GM04504 (cell line): ENCODE data around the gene NBL1.

ENCODE experiments used
- DNase-seq: peaks from one replicate; pipeline ENCODE4 v3.0.0-alpha.2; 2012; ENCODE audit warnings: low read depth

Gene NBL1, protein sequence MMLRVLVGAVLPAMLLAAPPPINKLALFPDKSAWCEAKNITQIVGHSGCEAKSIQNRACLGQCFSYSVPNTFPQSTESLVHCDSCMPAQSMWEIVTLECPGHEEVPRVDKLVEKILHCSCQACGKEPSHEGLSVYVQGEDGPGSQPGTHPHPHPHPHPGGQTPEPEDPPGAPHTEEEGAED

DNA sequence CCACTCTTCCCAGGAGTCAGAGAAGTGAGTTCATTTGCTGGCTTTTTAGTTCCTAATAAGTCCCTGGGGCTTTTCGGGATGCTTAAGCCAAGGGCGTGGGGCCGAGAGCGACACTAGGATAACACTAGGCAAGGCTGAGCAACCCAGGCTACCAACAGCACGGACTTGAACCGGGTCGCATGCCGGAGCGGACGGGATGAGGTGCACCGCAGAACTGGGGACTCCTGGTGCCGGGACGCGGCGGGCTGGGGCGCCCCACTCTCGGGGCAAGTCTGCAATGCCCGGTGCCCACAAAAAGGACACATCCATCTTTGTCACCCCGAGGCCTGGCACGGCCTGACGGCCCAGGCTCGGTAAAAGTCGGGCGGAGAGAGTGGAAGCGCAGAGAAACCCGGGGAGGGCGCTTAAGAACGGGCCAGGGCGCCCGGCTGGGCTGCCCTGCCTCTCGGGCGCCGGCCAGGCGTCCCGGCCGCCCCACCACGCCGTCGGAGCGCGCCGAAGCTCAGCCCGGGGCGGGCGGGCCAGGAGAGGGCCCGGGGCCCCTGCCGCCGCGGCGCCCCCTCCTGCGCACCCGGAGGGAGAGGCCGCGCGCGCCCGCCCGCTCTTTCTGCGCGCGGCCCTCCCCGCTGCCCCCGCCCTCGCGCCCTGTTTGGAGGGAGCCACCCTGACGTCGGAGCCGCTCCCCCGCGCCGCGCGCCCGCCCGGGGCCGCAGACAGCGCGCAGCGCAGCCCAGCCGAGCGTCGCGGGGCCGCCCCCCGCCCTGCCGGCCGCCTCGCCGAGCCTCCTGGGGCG, at the start of gene NBL1:
TSS of gene NBL1 (plus strand) at position 710 of the 793 bp plus-strand sequence. CDS start 10,720 bp downstream, outside the sequence.
- DNase-seq: no peak

GRCh38 chr1:19596065-19596713, 47.9 kb upstream of the NBL1 start:
- DNase-seq: no peak

DNA sequence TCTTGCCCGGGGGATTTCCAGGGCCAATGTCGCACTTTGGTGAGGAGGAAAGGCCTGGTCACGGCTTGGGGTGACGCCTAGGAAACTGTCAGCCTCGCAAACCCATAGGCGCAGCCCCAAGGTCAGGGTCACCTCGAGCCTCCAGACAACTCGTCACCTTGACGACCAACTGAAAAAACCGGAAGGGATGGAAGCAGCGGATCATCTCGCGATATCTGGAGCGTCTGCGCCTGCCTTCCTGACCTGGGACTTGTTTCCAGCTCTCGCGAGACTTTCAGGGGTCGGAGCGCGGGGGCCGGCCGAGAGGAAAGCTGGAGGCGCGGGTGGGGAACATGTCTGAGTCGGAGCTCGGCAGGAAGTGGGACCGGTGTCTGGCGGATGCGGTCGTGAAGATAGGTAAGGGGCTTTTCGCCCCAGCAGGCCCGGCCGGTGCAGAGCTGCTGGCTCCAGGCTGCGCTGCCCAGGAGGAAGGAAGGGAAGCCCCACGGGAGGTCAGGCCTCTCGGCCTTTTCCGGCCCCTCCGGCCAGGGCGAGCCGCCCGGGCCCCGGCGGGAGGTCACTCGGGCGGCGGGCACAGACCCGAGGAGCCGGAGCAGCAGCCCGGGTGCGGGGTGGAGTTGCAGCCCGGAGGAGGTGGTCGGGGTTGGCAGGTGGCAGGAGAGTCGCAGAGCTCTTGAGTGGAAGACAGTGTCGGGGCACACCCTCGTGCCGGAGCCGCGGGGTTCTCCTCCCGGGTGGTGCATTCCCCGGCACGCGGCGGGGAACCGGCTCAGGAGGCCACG, 47.2 kb upstream of the NBL1 start:
- DNase-seq: peak; percentile 94

GRCh38 chr1:19597496-19598309, 46.4 kb upstream of the NBL1 start:
- no peak for DNase-seq

DNA sequence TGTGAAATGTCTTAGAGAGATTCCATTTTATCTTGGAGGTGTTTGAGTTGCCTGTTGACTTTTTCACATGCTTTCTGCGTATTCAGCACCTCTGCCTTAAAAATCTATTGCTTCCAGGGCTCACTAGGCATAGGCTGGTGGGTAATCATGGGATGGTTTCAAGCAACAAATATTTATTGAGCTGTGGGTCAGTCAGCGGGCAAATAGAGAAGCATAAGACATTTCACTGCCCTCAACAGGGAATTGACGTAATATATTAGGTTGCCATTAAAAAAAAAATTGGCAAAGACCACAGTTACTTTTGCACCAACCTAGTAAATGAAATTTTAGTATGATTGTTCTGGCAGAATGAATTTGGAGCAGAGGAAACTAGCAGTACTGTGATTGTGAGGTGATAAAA, 44.3 kb upstream of the NBL1 start:
- no peak for DNase-seq

GRCh38 chr1:19602486-19602885, 41.6 kb upstream of the NBL1 start:
- no peak for DNase-seq

DNA sequence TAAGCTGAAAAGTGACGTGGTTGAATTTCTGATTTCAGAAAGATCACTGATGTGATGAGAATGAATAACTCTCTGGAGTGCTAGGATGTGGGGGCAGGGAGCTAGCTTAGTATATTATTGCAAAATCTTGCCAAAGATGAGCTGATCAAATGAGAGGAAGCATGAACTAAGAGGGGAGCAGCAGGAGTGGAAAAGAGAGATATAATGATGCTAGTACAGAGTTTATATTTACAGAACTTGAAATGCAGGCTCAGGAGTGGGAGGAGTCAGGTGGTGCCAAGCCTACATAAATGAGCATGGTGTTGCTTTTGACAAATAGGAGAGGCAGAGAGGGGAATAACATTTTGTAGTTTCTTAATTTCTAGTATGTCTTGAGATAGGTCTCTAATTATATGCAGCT, 38.1 kb upstream of the NBL1 start:
- DNase-seq: no peak

DNA sequence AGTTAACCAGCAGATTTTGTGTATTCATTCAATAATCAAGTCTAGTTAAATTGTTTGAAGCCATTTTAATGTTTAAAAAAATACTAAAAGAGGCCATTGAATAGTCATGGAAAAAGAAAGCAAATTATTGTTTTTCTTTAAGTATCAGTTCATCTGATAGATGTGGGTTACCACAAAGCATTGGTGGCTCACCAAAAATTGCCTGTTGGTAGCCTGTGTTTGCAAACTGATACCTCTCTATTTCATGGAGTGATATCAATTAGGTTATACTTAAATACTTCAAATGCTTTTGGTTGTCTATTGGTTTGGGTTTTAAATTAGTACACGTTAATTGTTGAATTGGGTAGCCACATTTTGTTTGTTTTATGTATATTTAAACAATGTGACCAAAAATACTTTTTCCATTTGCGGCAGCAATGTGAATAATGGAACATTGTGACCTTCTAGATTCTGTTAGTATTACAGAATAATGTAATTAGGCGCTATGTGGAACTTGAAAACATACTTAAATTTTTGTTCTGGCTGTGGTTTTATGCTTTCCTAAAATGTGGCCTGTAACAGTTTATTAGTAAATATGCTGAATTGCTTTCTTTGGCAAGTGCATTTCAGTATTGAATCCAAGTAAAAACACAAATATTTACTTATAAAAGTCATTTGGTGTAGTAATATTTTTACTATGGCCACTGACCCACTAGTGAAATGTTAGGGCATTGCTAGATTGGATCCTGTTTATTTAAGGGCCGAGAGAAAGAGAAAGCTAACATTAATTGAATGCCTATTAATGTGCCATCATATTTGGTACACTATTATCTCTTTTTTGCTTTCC, 37.1 kb upstream of the NBL1 start:
- DNase-seq: no peak

DNA sequence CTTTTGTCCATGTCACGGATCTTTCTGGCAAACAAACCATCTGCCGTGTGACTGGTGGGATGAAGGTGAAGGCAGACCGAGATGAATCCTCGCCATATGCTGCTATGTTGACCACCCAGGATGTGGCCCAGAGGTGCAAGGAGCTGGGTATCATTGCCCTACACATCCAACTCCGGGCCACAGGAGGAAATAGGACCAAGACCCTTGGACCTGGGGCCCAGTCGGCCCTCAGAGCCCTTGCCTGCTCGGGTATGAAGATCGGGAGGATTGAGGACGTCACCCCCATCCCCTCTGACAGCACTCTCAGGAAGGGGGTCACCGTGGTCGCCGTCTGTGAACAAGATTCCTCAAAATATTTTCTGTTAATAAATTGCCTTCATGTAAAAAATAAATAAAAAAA, 35.9 kb upstream of the NBL1 start:
- no peak for DNase-seq

GRCh38 chr1:19610282-19610981, 33.7 kb upstream of the NBL1 start:
- DNase-seq: no peak

GRCh38 chr1:19612530-19612929, 31.6 kb upstream of the NBL1 start:
- DNase-seq: no peak

GRCh38 chr1:19613171-19613703, 30.9 kb upstream of the NBL1 start:
- no peak for DNase-seq

GRCh38 chr1:19615438-19615837, 28.7 kb upstream of the NBL1 start:
- DNase-seq: no peak

DNA sequence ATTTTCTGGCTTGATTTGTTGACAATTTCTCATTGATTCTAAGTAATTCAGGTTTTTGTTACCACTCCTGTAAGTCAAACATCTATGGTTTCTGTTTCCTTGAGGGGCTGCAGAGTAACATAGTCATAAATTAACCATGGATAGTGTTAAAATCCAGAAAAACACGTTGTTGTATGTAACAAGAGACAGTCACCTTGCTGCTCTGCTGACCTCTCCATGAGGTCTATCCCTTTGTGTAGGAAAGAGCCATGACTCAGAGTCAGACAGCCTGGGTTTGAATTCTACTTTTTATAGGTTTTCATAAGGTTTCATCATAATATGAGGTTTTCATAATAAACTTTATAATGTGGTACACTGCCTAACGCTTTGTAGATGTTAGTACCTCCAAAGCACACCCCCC, 27.6 kb upstream of the NBL1 start:
- DNase-seq: no peak

- no peak for DNase-seq
These were observed 26.7 kb upstream of the NBL1 start for GRCh38 chr1:19617376-19617775.

- no peak for DNase-seq
These were observed 25.7 kb upstream of the NBL1 start for GRCh38 chr1:19618428-19618827.

DNA sequence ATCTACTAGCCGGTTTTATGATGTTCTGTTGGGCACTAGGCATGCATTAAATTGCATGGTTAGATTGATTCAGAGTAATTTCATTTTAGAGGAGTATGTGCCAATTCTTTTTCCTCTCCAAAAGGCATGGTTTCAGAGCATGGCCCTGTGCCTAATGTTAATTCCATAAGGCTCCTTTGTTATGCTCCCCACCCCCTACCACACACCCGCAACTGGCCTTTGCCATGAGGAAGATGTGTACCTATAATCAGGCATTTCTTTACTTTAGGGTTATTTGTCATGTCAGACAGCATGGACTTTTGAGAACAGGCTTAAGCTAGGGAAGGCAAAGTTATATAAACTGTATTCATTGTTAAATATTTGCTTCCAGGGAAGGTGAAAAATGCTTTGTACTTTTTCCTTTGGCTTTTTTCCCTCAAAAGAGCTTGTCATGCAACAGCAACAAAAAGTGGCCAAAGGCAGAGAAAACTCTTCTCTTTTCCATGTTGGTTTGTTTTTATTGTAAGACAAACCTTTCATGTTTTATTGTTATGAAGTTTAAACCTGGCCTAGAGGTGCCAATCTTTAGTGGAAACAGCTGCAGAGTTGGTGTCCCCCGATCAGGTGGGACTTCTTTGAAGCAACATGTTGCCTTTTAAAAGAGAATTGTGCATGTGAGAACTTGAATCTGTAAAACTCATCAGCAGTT, 24.3 kb upstream of the NBL1 start:
- DNase-seq: no peak

GRCh38 chr1:19620786-19621185, 23.3 kb upstream of the NBL1 start:
- DNase-seq: peak; percentile 35

- DNase-seq: no peak
These were observed 22.7 kb upstream of the NBL1 start for GRCh38 chr1:19621274-19621950.
